HG02798 (cell line): ENCODE data around the gene CDK16.
"Not testable (repeated sequence)": the region's sequence is repeated elsewhere in the genome, so short reads cannot be mapped to it uniquely, and the experiment has no call there.

ENCODE experiments used
- ATAC-seq: cut with Tn5 transposase; IDR thresholded peaks from one replicate; pipeline ENCODE4 v1.9.1; 2021; ENCODE audit warnings: mild to moderate bottlenecking; ENCODE audit not compliant: unreplicated experiment, poor library complexity

Gene CDK16

GRCh38 chrX:47242321-47242720 lies 23.8 kb downstream of the CDK16 start:
- no peak for ATAC-seq

- no peak for ATAC-seq
Measured at GRCh38 chrX:47243351-47243750, 24.9 kb downstream of the CDK16 start.

GRCh38 chrX:47244676-47245075 lies 26.2 kb downstream of the CDK16 start:
- ATAC-seq, result no peak

- ATAC-seq, result no peak
Measured at GRCh38 chrX:47245156-47245555, 26.7 kb downstream of the CDK16 start.

GRCh38 chrX:47247206-47247998 lies 28.9 kb downstream of the CDK16 start:
- no peak for ATAC-seq

GRCh38 chrX:47247999-47248320 lies 29.5 kb downstream of the CDK16 start:
- no peak for ATAC-seq

- no peak for ATAC-seq
Measured at GRCh38 chrX:47248576-47248975, 30.1 kb downstream of the CDK16 start.

- ATAC-seq, result no peak
Measured at GRCh38 chrX:47250017-47250347, 31.5 kb downstream of the CDK16 start.

- not testable (repeated sequence) for ATAC-seq
Measured at GRCh38 chrX:47257620-47258019, 39.1 kb downstream of the CDK16 start.

- ATAC-seq, result no peak
Measured at GRCh38 chrX:47264483-47265173, 46.1 kb downstream of the CDK16 start.

- ATAC-seq, result no peak
Measured at GRCh38 chrX:47266643-47267042, 48.2 kb downstream of the CDK16 start.

- no peak for ATAC-seq
Measured at GRCh38 chrX:47272013-47272408, 53.5 kb downstream of the CDK16 start.

GRCh38 chrX:47273011-47273730 lies 54.7 kb downstream of the CDK16 start:
- no peak for ATAC-seq

- ATAC-seq, result no peak
Measured at GRCh38 chrX:47278691-47279090, 60.2 kb downstream of the CDK16 start.
